ENCODE measurements around the gene RANBP3L. TPM values are rescaled to one million over a fixed set of nuclear protein-coding genes. Genes with fewer than 3 reads are reported as not detected.

Gene RANBP3L
- total and polyA plus RNA-seq, 9 of the 15 experiments (the other 6 are each of a cell fraction or from before 2014, with no cell fraction given): 0.01 to 0.06 TPM; not detected in 7

- TF ChIP-seq ZBTB7A (IDR thresholded peaks at IDR 0.05; ENCODE audit: borderline replicate concordance, control insufficient read depth, low read depth, low read length): 0 out of 2 replicates have a peak, but pooled peaks have one; percentile 16
- TF ChIP-seq MCM2 (IDR thresholded peaks at IDR 0.05; ENCODE audit: low read depth): no peak
- no peak for TF ChIP-seq FOXA1 (IDR thresholded peaks at IDR 0.05; ENCODE audit: borderline replicate concordance)
- peak; percentile 99 for TF ChIP-seq ZNF589 (CRISPR knock-in tag; IDR thresholded peaks at IDR 0.05; ENCODE audit: low read depth)
- peak; percentile 5; the same call in 1 of the 2 replicates for TF ChIP-seq TFE3 (CRISPR knock-in tag; IDR thresholded peaks at IDR 0.05)
- peak; percentile 75; the same call in 1 of the 2 replicates for TF ChIP-seq KLF10 (CRISPR knock-in tag; IDR thresholded peaks at IDR 0.05)
- TF ChIP-seq NFE2L1 (tag; IDR thresholded peaks at IDR 0.05; ENCODE audit: borderline replicate concordance, low read depth): no peak
- no peak for TF ChIP-seq PURB (CRISPR knock-in tag; IDR thresholded peaks at IDR 0.05; ENCODE audit: low read depth)
- TF ChIP-seq HES1 (IDR thresholded peaks at IDR 0.05; ENCODE audit: low read depth): no peak
- TF ChIP-seq ZNF766 (CRISPR knock-in tag; conservative IDR thresholded peaks at IDR 0.05): peak; percentile 92
- no peak for TF ChIP-seq ZFPM2 (CRISPR knock-in tag; IDR thresholded peaks at IDR 0.05)
- TF ChIP-seq ARNT (IDR thresholded peaks at IDR 0.05): 0 out of 4 replicates have a peak, but pooled peaks have one; percentile 31 to 55
- no peak for TF ChIP-seq MAFF (IDR thresholded peaks at IDR 0.05; ENCODE audit: low read length)
- TF ChIP-seq ZBTB33 (CRISPR knock-in tag; IDR thresholded peaks at IDR 0.05): peak; percentile 93
- no peak for TF ChIP-seq RCOR1 (IDR thresholded peaks at IDR 0.05; ENCODE audit: borderline replicate concordance in 1 of 2, low read depth in 2 of 2, low read length in 2 of 2)
- TF ChIP-seq BRF1 (IDR thresholded peaks at IDR 0.05; ENCODE audit: borderline replicate concordance, extremely low read depth, insufficient read length): no peak
- TF ChIP-seq ZBTB8A (IDR thresholded peaks at IDR 0.05; ENCODE audit: partially characterized antibody): no peak
- peak; percentile 72 for TF ChIP-seq PCBP1 (IDR thresholded peaks at IDR 0.05; ENCODE audit: low read depth, low read length, poor library complexity, severe bottlenecking)
- peak; percentile 90 for TF ChIP-seq ZNF668 (CRISPR knock-in tag; IDR thresholded peaks at IDR 0.05)
- peak; percentile 63 for TF ChIP-seq CREM (IDR thresholded peaks at IDR 0.05; ENCODE audit: low read depth)
- TF ChIP-seq MEF2D (tag; conservative IDR thresholded peaks at IDR 0.05; ENCODE audit: low read depth): peak; percentile 55; the same call in 1 of the 2 replicates
- no peak; a peak in 1 of 4 replicates for TF ChIP-seq KDM4B (IDR thresholded peaks at IDR 0.05; ENCODE audit: borderline replicate concordance in 2 of 2, low read depth in 1 of 2)
- peak; percentile 62 for TF ChIP-seq MTA1 (IDR thresholded peaks at IDR 0.05; ENCODE audit: borderline replicate concordance)
- peak; percentile 62; the same call in 1 of the 2 replicates for TF ChIP-seq TAF7 (tag; IDR thresholded peaks at IDR 0.05)
Measured at GRCh38 chr5:36241631-36242533, 59.8 kb downstream of the RANBP3L start, which contains the start of gene NADK2 (continued).

Measured in K562 (cell line).